Measurements from ENCODE around the gene IL16.

GRCh38 chr15:81333363-81333762 lies 136.7 kb downstream of the IL16 start:
- TF ChIP-seq CTCF (IDR thresholded peaks at IDR 0.05) = no peak
- no peak for TF ChIP-seq ZFX (IDR thresholded peaks at IDR 0.05; ENCODE audit: borderline replicate concordance)

Measured in 22Rv1 (cell line).